ENCODE results near the gene SLC50A1. TPM values are rescaled to one million over a fixed set of nuclear protein-coding genes. Genes with fewer than 3 reads are reported as not detected.
"Not testable (repeated sequence)": the region's sequence is repeated elsewhere in the genome, so short reads cannot be mapped to it uniquely, and the experiment has no call there.

The SLC50A1 gene
- total RNA-seq, 1 donor from 2014 or later: 12.2 TPM

- DNase-seq (ENCODE audit: low read depth): no peak
These were observed 1.3 kb upstream of the SLC50A1 start for GRCh38 chr1:155134322-155134721.

GRCh38 chr1:155134880-155135414 lies 705 bp upstream of the SLC50A1 start:
- DNase-seq (ENCODE audit: low read depth): peak; percentile 96

- DNase-seq (ENCODE audit: low read depth): no peak
These were observed 1.1 kb downstream of the SLC50A1 start for GRCh38 chr1:155136748-155137147.

GRCh38 chr1:155137154-155137949 lies 1.7 kb downstream of the SLC50A1 start:
- DNase-seq (ENCODE audit: low read depth): no peak

- peak; percentile 88 for DNase-seq (ENCODE audit: low read depth)
These were observed 4.4 kb downstream of the SLC50A1 start, which contains the start of gene DPM3 for GRCh38 chr1:155139895-155140629. TSS of gene DPM3 (minus strand) at chr1:155140531. CDS start at chr1:155140240, 291 bp downstream.

GRCh38 chr1:155140630-155140953 lies 4.9 kb downstream of the SLC50A1 start:
- no peak for DNase-seq (ENCODE audit: low read depth)

- DNase-seq (ENCODE audit: low read depth): no peak
These were observed 6.1 kb downstream of the SLC50A1 start for GRCh38 chr1:155141749-155142148.

GRCh38 chr1:155145491-155145890 lies 9.8 kb downstream of the SLC50A1 start:
- no peak for DNase-seq (ENCODE audit: low read depth)

GRCh38 chr1:155155996-155156643 lies 20.5 kb downstream of the SLC50A1 start:
- DNase-seq (ENCODE audit: low read depth): not testable (repeated sequence)

- no peak for DNase-seq (ENCODE audit: low read depth)
These were observed 23.3 kb downstream of the SLC50A1 start for GRCh38 chr1:155158991-155159390.

- no peak for DNase-seq (ENCODE audit: low read depth)
These were observed 24.5 kb downstream of the SLC50A1 start for GRCh38 chr1:155160128-155160527.

GRCh38 chr1:155162631-155163030 lies 27.0 kb downstream of the SLC50A1 start:
- not testable (repeated sequence) for DNase-seq (ENCODE audit: low read depth)

- DNase-seq (ENCODE audit: low read depth): not testable (repeated sequence)
These were observed 28.1 kb downstream of the SLC50A1 start for GRCh38 chr1:155163785-155164184.

GRCh38 chr1:155164625-155165024 lies 29.0 kb downstream of the SLC50A1 start:
- DNase-seq (ENCODE audit: low read depth): not testable (repeated sequence)

- no peak for DNase-seq (ENCODE audit: low read depth)
These were observed 30.4 kb downstream of the SLC50A1 start for GRCh38 chr1:155166051-155166470.

GRCh38 chr1:155166471-155167165 lies 31.0 kb downstream of the SLC50A1 start:
- DNase-seq (ENCODE audit: low read depth): no peak

- peak; percentile 79 for DNase-seq (ENCODE audit: low read depth)
These were observed 31.8 kb downstream of the SLC50A1 start for GRCh38 chr1:155167166-155168104.

GRCh38 chr1:155168105-155168445 lies 32.4 kb downstream of the SLC50A1 start:
- not testable (repeated sequence) for DNase-seq (ENCODE audit: low read depth)

GRCh38 chr1:155168456-155169210 lies 33.0 kb downstream of the SLC50A1 start:
- no peak for DNase-seq (ENCODE audit: low read depth)

All from myocyte (in vitro differentiated cells).